SK-N-SH treated with all-trans-retinoic acid at 6 μM for 48 hours (cell line): ENCODE results near the gene OR8D2.

Experiments used
- ARNTL ChIP-seq: fragments of 450-650 bp; formaldehyde crosslinking; IDR thresholded peaks from 2 replicates; pipeline ENCODE4 v1.5.0; 2020; ENCODE audit warnings: low read depth, mild to moderate bottlenecking, moderate library complexity, borderline replicate concordance
- BACH2 ChIP-seq: fragments of 250-450 bp; sonication (Bioruptor Pico); IDR thresholded peaks from 2 replicates; pipeline ENCODE4 v1.9.0; 2021; ENCODE audit warnings: mild to moderate bottlenecking, borderline replicate concordance
- ESRRG ChIP-seq: fragments of 250-450 bp; sonication (Bioruptor Pico); IDR thresholded peaks from 2 replicates; pipeline ENCODE4 v1.6.1; 2021; ENCODE audit warnings: mild to moderate bottlenecking
- OSR1 ChIP-seq: fragments of 250-450 bp; sonication (Bioruptor Pico); IDR thresholded peaks from 2 replicates; pipeline ENCODE4 v1.8.0; 2022; ENCODE audit warnings: moderate library complexity, mild to moderate bottlenecking, inconsistent platforms
- SNAI2 ChIP-seq: fragments of 250-450 bp; sonication (Bioruptor Pico); IDR thresholded peaks from 2 replicates; pipeline ENCODE4 v1.5.0; 2020; ENCODE audit warnings: mild to moderate bottlenecking, moderate library complexity
- TCF4 ChIP-seq: fragments of 250-450 bp; sonication (Bioruptor Pico); IDR thresholded peaks from 2 replicates; pipeline ENCODE4 v1.8.0; 2021; ENCODE audit warnings: mild to moderate bottlenecking, moderate library complexity, borderline replicate concordance
- ZFP3 ChIP-seq: fragments of 250-450 bp; sonication (Bioruptor Pico); IDR thresholded peaks from 2 replicates; pipeline ENCODE4 v1.5.0; 2020; ENCODE audit warnings: mild to moderate bottlenecking, moderate library complexity
- ZNF70 ChIP-seq: fragments of 450-650 bp; formaldehyde crosslinking; IDR thresholded peaks from 2 replicates; pipeline ENCODE4 v1.5.0; 2020; ENCODE audit warnings: mild to moderate bottlenecking, moderate library complexity
- TF ChIP-seq, protein P1 (sequence below): fragments of 250-450 bp; sonication (Bioruptor Pico); IDR thresholded peaks from 2 replicates; pipeline ENCODE4 v1.8.0; 2020; ENCODE audit warnings: mild to moderate bottlenecking, moderate library complexity, borderline replicate concordance
- TF ChIP-seq, protein P2 (sequence below): fragments of 250-450 bp; sonication (Bioruptor Pico); IDR thresholded peaks from 2 replicates; pipeline ENCODE4 v1.8.0; 2021; ENCODE audit warnings: low read depth, mild to moderate bottlenecking, moderate library complexity, borderline replicate concordance

DNA sequence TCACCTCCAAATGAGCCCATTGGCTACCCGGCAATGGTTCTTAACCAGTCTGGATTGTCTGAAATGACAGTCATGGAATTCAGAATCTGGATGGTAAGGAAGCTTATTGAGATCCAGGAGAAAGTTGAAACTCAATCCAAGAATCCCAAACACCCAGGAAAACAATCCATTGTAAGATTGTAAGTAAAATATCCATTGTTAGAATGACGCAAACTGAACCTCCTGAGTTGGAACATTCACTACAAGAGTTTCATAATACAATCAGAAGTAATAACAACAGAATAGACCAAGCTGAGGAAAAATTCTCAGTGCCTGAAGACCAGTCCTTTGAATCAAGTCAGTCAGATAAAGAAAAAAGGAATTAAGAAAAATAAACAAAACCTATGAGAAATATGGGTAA is 41.7 kb downstream of the OR8D2 start:
- TF ChIP-seq ESRRG (CRISPR knock-in tag) (no peak), TCF4 (CRISPR knock-in tag) (no peak), ARNTL (CRISPR knock-in tag) (no peak), ZNF70 (CRISPR knock-in tag) (no peak), SNAI2 (CRISPR knock-in tag) (no peak), OSR1 (CRISPR knock-in tag) (no peak), ZFP3 (CRISPR knock-in tag) (no peak), BACH2 (no peak)
- TF ChIP-seq, protein P1, sequence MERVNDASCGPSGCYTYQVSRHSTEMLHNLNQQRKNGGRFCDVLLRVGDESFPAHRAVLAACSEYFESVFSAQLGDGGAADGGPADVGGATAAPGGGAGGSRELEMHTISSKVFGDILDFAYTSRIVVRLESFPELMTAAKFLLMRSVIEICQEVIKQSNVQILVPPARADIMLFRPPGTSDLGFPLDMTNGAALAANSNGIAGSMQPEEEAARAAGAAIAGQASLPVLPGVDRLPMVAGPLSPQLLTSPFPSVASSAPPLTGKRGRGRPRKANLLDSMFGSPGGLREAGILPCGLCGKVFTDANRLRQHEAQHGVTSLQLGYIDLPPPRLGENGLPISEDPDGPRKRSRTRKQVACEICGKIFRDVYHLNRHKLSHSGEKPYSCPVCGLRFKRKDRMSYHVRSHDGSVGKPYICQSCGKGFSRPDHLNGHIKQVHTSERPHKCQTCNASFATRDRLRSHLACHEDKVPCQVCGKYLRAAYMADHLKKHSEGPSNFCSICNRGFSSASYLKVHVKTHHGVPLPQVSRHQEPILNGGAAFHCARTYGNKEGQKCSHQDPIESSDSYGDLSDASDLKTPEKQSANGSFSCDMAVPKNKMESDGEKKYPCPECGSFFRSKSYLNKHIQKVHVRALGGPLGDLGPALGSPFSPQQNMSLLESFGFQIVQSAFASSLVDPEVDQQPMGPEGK (CRISPR knock-in tag), result no peak
- TF ChIP-seq, protein P2, sequence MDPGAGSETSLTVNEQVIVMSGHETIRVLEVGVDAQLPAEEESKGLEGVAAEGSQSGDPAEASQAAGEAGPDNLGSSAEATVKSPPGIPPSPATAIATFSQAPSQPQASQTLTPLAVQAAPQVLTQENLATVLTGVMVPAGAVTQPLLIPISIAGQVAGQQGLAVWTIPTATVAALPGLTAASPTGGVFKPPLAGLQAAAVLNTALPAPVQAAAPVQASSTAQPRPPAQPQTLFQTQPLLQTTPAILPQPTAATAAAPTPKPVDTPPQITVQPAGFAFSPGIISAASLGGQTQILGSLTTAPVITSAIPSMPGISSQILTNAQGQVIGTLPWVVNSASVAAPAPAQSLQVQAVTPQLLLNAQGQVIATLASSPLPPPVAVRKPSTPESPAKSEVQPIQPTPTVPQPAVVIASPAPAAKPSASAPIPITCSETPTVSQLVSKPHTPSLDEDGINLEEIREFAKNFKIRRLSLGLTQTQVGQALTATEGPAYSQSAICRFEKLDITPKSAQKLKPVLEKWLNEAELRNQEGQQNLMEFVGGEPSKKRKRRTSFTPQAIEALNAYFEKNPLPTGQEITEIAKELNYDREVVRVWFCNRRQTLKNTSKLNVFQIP, result no peak
